ENCODE data around the gene VDAC2.

Gene VDAC2

DNA sequence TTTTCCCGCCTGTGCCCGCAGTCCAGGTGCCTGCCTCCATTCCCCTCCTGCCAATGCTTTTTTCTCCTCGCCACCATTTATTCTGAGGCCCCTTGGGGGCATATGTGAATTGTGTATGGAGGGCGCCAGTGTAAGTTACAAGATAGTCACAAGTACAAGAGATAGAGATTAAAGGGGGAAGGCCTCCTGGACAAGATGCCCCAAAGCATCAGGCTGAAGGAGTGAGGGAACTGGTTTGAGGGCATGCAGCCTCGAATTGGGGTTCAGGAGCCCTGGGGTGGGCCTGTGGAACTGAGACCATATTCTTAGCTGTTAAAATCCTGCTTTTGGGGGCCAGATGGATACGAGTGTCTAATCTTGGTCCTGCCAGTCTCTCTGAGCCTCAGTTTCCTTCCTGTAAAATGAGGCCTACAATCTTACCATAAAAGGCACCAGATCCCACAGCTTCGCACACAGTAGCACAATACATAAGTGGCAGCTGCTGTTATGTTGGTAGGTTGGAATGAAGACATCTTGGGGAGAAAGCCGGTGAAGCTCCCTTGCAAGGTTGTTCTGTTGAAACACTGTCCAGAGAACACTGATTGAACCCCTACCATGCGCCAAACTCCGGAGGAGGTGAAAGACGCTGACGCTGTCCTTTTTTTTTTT, 25.7 kb downstream of the VDAC2 start:
- TF ChIP-seq CTCF (IDR thresholded peaks at IDR 0.05), result no peak; the same call in 1 of the 2 replicates

- no peak for TF ChIP-seq CTCF (IDR thresholded peaks at IDR 0.05)
Measured at GRCh38 chr10:75238182-75239095, 27.8 kb downstream of the VDAC2 start.

DNA sequence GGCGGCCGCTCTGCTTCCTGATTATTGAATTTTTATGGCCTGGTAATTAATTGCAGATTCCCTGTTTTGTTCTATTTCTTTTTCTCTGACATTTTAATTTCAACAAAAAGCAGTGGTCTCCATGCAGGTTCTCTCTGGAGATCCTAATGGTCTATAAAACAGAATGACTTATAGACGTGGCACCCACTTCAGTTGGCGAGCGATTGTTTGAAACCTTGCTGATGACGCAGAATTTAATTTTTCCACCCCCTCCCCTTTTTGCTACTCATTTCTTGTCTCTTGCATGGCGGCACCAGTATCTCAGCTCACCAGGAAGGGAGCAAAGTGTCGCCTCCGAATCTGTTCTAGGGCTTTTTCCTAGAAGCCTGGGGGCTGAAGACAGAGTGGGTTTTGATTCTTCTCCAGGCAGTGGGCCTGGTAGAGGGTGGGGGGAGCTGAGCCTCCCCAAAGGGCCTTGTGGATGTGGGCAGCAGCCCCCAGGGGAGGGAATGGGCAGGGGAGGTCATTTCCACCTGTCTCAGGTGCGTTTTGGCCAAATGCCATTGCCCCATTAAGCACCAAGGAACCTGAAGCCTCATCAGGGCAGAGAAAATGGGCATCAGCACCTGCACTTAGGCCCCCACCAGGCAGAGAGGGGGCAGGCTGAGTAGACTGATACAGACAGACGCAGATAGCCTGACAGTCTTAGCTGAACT, 28.6 kb downstream of the VDAC2 start:
- no peak for TF ChIP-seq CTCF (IDR thresholded peaks at IDR 0.05)

DNA sequence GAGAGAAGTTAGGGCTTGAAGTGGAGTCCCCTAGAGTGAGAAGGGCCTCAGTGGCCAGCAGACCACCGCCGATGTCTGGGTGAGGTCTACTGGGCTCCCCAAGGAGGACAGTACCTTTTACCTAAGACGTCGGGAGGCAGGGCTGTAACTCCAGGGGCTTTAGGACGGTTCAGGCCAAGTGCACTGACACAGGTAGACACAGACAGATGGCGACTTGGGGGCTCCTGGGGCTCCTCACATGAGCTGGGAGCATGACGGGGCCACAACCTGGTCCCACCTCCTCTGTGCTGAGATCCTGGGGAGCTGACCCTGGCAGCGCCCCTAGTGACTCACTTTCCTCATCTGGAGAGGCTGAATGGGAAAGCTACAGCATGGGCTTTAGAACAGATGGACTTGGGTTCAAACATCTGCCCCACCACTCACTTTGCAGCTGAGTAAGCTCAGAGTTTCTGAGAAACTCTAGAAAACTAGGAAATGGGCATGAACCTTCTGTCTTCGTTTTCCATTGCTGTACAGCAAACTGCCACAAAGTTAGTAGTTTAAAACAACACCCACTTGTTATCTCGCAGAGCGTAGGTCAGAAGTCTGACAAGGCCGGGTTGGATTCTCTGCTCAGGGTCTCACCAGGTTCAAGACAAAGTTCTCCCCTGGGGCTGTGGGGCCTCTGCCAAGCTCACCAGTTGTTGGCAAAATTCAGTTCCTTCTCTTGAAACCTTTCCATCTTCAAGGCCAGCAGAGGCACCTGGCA, 29.9 kb downstream of the VDAC2 start:
- TF ChIP-seq CTCF (IDR thresholded peaks at IDR 0.05), result no peak

GRCh38 chr10:75243426-75243825, 32.8 kb downstream of the VDAC2 start:
- TF ChIP-seq CTCF (IDR thresholded peaks at IDR 0.05), result no peak

DNA sequence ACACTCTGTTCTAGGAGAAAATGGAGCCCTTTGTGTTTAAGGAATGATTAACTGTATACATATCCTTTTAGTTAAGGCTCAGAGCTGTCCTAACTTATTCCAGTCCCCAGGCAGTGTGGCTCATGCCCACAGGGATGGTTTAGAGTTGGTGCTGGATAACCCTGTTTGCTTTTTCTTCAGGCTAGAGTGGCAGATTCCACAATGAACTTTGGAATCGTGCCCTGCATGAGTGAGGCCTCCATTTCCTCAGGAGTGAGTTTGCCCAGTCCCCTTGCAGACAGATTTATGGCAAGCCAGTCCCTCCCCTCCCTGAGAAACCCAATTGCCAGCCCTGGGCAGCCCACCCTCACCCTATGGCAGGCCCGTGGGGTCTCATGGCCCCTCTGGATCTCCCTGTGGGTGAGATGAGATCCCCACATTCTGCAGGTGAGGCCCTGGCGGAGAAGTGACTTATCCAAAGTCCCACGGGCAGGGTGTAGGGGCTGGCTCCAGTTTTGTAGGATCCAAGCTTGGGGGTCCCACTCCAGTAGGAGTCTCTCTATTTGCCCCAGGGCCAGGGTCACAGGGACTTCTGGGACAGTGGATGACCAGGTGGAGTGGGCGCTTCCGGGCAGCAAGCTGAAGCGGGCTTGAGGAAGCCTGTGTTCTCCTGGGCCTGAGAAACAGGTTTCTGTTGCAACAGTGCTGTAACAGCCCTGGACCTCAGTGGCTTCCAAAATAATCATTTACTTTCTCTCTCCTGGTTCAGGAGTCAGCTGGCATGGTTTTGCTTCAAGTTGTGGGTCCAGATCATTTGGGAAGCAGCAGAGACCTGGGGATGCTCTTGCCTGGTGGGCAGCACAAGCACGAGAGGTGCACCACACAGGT, 34.1 kb downstream of the VDAC2 start:
- TF ChIP-seq CTCF (IDR thresholded peaks at IDR 0.05), result no peak
